ENCODE results near the gene TMEM179.

DNA sequence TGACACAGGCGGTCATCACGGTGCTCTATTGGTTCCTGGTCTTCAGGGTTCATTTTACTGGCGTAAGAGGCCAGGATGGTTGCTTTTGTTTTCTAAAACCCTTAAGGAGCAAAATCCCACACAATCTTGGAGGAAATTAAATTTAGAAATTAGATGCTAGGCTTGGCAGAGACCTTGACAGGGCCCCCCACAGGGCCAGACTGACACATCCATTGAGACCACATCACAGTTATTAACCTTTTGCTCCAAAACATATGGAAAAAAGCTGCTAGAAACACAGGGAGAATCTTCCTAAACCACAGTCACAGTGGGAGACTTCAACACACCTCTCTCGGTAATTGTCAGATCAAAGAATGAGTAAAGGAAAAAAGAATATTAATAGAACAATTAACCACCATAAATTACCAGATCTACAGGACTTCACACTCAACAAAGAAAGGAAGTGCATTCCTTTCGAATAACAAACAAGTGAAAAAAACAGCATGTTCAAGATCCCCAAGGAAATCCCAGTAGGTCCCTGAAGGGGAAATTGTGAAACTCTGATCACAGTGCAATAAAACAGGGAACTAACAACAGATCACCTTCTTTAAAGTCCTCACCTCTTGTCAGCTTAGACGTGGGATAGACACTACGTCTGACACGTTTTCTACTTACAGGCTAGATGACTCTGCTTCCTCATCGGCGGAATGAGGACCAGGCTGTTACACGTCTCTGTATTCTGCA lies 40.2 kb upstream of the TMEM179 start:
- TF ChIP-seq, protein P1, sequence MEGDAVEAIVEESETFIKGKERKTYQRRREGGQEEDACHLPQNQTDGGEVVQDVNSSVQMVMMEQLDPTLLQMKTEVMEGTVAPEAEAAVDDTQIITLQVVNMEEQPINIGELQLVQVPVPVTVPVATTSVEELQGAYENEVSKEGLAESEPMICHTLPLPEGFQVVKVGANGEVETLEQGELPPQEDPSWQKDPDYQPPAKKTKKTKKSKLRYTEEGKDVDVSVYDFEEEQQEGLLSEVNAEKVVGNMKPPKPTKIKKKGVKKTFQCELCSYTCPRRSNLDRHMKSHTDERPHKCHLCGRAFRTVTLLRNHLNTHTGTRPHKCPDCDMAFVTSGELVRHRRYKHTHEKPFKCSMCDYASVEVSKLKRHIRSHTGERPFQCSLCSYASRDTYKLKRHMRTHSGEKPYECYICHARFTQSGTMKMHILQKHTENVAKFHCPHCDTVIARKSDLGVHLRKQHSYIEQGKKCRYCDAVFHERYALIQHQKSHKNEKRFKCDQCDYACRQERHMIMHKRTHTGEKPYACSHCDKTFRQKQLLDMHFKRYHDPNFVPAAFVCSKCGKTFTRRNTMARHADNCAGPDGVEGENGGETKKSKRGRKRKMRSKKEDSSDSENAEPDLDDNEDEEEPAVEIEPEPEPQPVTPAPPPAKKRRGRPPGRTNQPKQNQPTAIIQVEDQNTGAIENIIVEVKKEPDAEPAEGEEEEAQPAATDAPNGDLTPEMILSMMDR (IDR thresholded peaks at IDR 0.05) = no peak
- no peak for TF ChIP-seq POLR2A (IDR thresholded peaks at IDR 0.05)
